Endothelial cell of umbilical vein (primary cell): ENCODE data around the gene SLC25A21. TPM values are rescaled to one million over a fixed set of nuclear protein-coding genes. Genes with fewer than 3 reads are reported as not detected.

Experiments
- BruUV-seq: library from RNA; stranded (reverse); fragments of 400-500 nt; replicated peaks from 2 replicates; lab custom pipeline; 2021; lab: Mats Ljungman, UMichigan
- CTCF ChIA-PET: fragments of 300-600, 350-600 bp; sonication (Branson Sonifier 250); formaldehyde crosslinking; loops from one replicate; lab custom pipeline; 2021; ENCODE audit warnings: antibody characterized with exemption, inconsistent platforms; lab: Charles Lee
- POLR2A ChIA-PET: fragments of 300-600, 350-600 bp; sonication (Branson Sonifier 250); formaldehyde crosslinking; loops from one replicate; lab custom pipeline; 2021; ENCODE audit warnings: antibody characterized with exemption, inconsistent platforms; lab: Charles Lee
- DNase-seq: peaks from one replicate; pipeline ENCODE4 v3.0.0-alpha.2; 2011; ENCODE audit warnings: low read depth, low spot score
- FAIRE-seq: peaks from 2 replicates; lab custom pipeline; 2011; peaks lifted over from hg19 to GRCh38; lab: Jason Lieb, UNC
- H2AFZ ChIP-seq: 2 replicates; pipeline ENCODE4 v1.6.0; 2012; ENCODE audit warnings: low read depth, low read length, control low read depth, inconsistent platforms
- H3K27ac ChIP-seq: 2 replicates; pipeline ENCODE4 v1.5.1; 2011; ENCODE audit warnings: low read depth, mild to moderate bottlenecking, control low read depth, low read length, moderate library complexity; ENCODE audit not compliant: insufficient read depth
- H3K27me3 ChIP-seq, 2 experiments: 2 replicates each; pipeline versions ENCODE4 v1.6.0 to v1.6.1; 2011; ENCODE audit warnings: low read length in 2 of 2, mixed read lengths in 1 of 2; ENCODE audit not compliant: control insufficient read depth in 2 of 2, insufficient read depth in 2 of 2
- H3K36me3 ChIP-seq, 2 experiments: 2 replicates in 1 of 2; 3 replicates in 1 of 2; pipeline ENCODE4 v1.5.1; 2011; ENCODE audit warnings: low read length in 2 of 2, mild to moderate bottlenecking in 1 of 2, moderate library complexity in 1 of 2; ENCODE audit not compliant: control insufficient read depth in 2 of 2, insufficient read depth in 2 of 2; ENCODE audit errors: extremely low read depth in 1 of 2
- H3K4me1 ChIP-seq: 3 replicates; pipeline ENCODE4 v1.5.1; 2011; ENCODE audit warnings: mild to moderate bottlenecking, low read length; ENCODE audit not compliant: control insufficient read depth, insufficient read depth; ENCODE audit errors: extremely low read depth
- H3K4me2 ChIP-seq: 2 replicates; pipeline ENCODE4 v1.6.1; 2011; ENCODE audit warnings: low read length, control low read depth, mixed read lengths; ENCODE audit not compliant: insufficient read depth
- H3K4me3 ChIP-seq, 3 experiments: fragments of 200-600 bp in 1 of 3; sonication (generic), shearing (Covaris generic) in 1 of 3; replicated peaks in 1 of 3; 2 replicates each; pipeline ENCODE4 v1.5.1; 2011 to 2016; ENCODE audit warnings: control low read depth in 3 of 3, low read length in 3 of 3, mild to moderate bottlenecking in 2 of 3, inconsistent platforms in 1 of 3, low read depth in 1 of 3, moderate library complexity in 1 of 3; ENCODE audit not compliant: insufficient read depth in 1 of 3
- H3K79me2 ChIP-seq: 2 replicates; pipeline ENCODE4 v1.6.0; 2012; ENCODE audit warnings: low read length, inconsistent platforms; ENCODE audit not compliant: control insufficient read depth, insufficient read depth
- H3K9ac ChIP-seq: replicated peaks from 2 replicates; pipeline ENCODE3; 2011; ENCODE audit warnings: low read length, control low read depth; ENCODE audit not compliant: insufficient read depth; ENCODE audit errors: extremely low read depth
- H3K9me1 ChIP-seq: replicated peaks from 3 replicates; pipeline ENCODE4 v1.6.0; 2011; ENCODE audit warnings: mild to moderate bottlenecking, low read length; ENCODE audit not compliant: control insufficient read depth, insufficient read depth; ENCODE audit errors: extremely low read depth
- H3K9me3 ChIP-seq: replicated peaks from 2 replicates; pipeline ENCODE4 v1.5.1; 2012; ENCODE audit warnings: low read length, inconsistent platforms; ENCODE audit not compliant: control insufficient read depth, insufficient read depth
- H4K20me1 ChIP-seq: replicated peaks from 2 replicates; pipeline ENCODE3; 2011; ENCODE audit warnings: mild to moderate bottlenecking, low read length; ENCODE audit not compliant: control insufficient read depth, insufficient read depth; ENCODE audit errors: extremely low read depth
- EZH2 ChIP-seq: IDR thresholded peaks from 2 replicates; pipeline ENCODE4 v1.6.1; 2012; ENCODE audit warnings: borderline replicate concordance, low read depth, mild to moderate bottlenecking, moderate library complexity, low read length, inconsistent platforms; ENCODE audit not compliant: severe bottlenecking
- FOS ChIP-seq: IDR thresholded peaks from 2 replicates; pipeline ENCODE4 v1.6.1; 2011; ENCODE audit warnings: mild to moderate bottlenecking, low read length, moderate library complexity, borderline replicate concordance; ENCODE audit not compliant: insufficient read depth
- GATA2 ChIP-seq: IDR thresholded peaks from 2 replicates; pipeline ENCODE4 v1.7.0; 2011; ENCODE audit warnings: low read depth, mild to moderate bottlenecking, moderate library complexity, mixed read lengths, low read length; ENCODE audit not compliant: insufficient read length, insufficient read depth
- JUN ChIP-seq: IDR thresholded peaks from 2 replicates; pipeline ENCODE4 v1.6.1; 2011; ENCODE audit warnings: borderline replicate concordance, low read depth; ENCODE audit not compliant: insufficient read length, insufficient read depth
- MYC ChIP-seq: IDR thresholded peaks from one replicate; pipeline ENCODE4 v1.6.1; 2011; ENCODE audit warnings: mild to moderate bottlenecking, low read depth, low read length
- POLR2A ChIP-seq: IDR thresholded peaks from 2 replicates; pipeline ENCODE4 v1.6.1; 2012; ENCODE audit warnings: low read depth, mild to moderate bottlenecking, control low read depth, low read length
- POLR2AphosphoS5 ChIP-seq: IDR thresholded peaks from 2 replicates; pipeline ENCODE4 v1.6.1; 2012; ENCODE audit warnings: low read depth, mild to moderate bottlenecking, control low read depth, low read length, moderate library complexity; ENCODE audit not compliant: insufficient read depth
- dilution Hi-C: fragments of 300-500 bp; cut with MboI; formaldehyde crosslinking; loops from one replicate; pipeline ENCODE4 v1.15.0; 2019; ENCODE audit warnings: low sequenced_read_pairs; ENCODE audit not compliant: extremely low pct_ligation_motif_present
- intact Hi-C: fragments of 100-400 bp; cut with micrococcal nuclease; formaldehyde crosslinking; loops from one replicate; pipeline ENCODE4 v1.10.0; 2022
- polyA plus RNA-seq, 4 experiments: library from polyadenylated mRNA; depleted of rRNA in 3 of 4; stranded (reverse) in 3 of 4; unstranded in 1 of 4; fragments of >200 nt; gene quantifications; 2 replicates each; pipeline versions ENCODE4 v1.2.1 to v1.2.3, GENCODE V29; 2011 to 2012; ENCODE audit warnings: missing spikeins in 1 of 4
- total RNA-seq: library from RNA; stranded (reverse); gene quantifications from 2 replicates; pipeline ENCODE4 v1.2.3, GENCODE V29; 2021
- TF ChIP-seq, protein P1 (sequence below): IDR thresholded peaks from 2 replicates; pipeline ENCODE4 v1.6.1; 2011; ENCODE audit not compliant: insufficient read depth, insufficient read length
- TF ChIP-seq, protein P2 (sequence below), 2 donors: IDR thresholded peaks; 1 replicate in 1 of 2; 2 replicates in 1 of 2; pipeline ENCODE4 v1.5.1; 2011; ENCODE audit warnings: low read length in 2 of 2, mild to moderate bottlenecking in 2 of 2, moderate library complexity in 2 of 2, control low read depth in 1 of 2, inconsistent platforms in 1 of 2, low read depth in 1 of 2; ENCODE audit not compliant: insufficient read depth in 1 of 2; ENCODE audit errors: extremely low read depth in 1 of 2

Gene SLC25A21
- total and polyA plus RNA-seq, 2 donors (not counting 3 experiments of a cell fraction or from before 2014, with no cell fraction given): 0.98 to 1.4 TPM

DNA sequence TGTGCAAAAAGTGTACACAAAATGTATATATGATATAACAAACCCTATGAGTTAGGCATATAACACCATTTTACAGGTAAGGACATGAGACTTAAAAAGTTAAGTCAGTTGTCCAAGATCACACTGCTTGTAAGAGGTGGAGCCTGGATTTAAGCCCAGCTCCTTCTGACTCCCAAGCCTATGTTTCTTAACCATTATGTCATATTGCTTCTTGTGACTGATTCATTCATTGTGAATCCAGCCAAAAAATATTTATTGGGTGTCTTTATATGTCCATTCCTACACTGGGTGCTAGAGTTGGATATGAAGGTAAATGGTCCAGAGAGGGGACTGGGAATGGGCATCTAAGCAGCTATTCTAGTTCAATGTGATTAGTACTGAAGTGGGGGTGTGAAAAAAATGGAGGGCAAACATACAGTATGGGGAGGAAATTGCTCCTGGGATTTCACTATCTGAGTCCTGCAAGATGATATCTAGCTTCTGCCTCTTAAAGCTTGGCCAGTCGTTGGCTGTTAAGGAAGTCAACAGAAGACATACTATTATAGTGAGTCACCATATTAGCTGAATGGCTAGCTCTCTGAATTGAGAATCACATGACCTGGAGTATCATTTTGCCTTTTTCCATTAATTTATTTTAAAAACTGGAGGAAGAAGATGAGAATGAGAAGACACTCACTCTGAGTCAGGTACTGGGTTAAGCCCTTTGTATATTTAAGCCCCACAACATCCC is 481.9 kb downstream of the SLC25A21 start:
- no peak for FAIRE-seq
- Histone ChIP-seq H3K4me2 (no peak overlapping the region), H3K9me3 (no peaks in the 10 kb centered on the region), H4K20me1 (no peaks in the 10 kb centered on the region), H3K27ac (no peak overlapping the region), H3K79me2 (no peaks in the 10 kb centered on the region), H3K9ac (no peak overlapping the region), H3K36me3 (no peaks in the 10 kb centered on the region), H3K4me1 (no peaks in the 10 kb centered on the region), H3K9me1 (no peaks in the 10 kb centered on the region), H3K4me3 (no peak overlapping the region), H2AFZ (no peak overlapping the region), H3K27me3 (no peaks in the 10 kb centered on the region)
- DNase-seq: no peak
- CTCF ChIA-PET: interaction anchor here (1.0 kb wide), 1 partner anchor 57 kb away, joined by 3 read pairs; no protein-coding TSS in a partner anchor
- no TSS peak for BruUV-seq
- intact Hi-C loops (no loop called here), dilution Hi-C loops (no loop called here)
- TF ChIP-seq EZH2 (peak; percentile 15), MYC (no peak)
- POLR2A ChIA-PET: no interaction called here

DNA sequence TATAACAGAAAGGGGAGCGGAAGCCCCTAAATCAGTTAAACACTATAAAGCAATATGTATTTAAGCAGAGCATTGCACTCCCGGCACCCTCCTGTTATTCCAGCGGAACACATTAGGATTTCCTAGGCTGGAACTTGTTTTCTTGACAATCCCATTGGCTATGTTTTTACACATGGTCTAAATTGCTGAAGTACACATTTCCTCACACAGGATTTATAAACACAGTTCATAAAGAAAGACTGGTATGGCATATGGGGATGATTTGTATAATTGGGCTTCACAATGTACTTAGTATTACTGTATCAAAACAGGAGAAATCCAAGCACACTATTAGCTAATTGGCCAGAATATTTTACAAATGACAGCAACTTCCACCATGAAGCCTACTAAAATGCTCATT is 487.5 kb downstream of the SLC25A21 start:
- H3K4me2 ChIP-seq: no peak overlapping the region
- FAIRE-seq (no peak), DNase-seq (no peak)
- TF ChIP-seq POLR2A: no peak
- TF ChIP-seq, protein P1, sequence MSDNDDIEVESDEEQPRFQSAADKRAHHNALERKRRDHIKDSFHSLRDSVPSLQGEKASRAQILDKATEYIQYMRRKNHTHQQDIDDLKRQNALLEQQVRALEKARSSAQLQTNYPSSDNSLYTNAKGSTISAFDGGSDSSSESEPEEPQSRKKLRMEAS: no peak
- TF ChIP-seq GATA2: no peak
- TF ChIP-seq FOS: no peak
- TF ChIP-seq MYC: no peak
- no peak for TF ChIP-seq EZH2
- no peak for TF ChIP-seq POLR2AphosphoS5
- TF ChIP-seq, protein P2, sequence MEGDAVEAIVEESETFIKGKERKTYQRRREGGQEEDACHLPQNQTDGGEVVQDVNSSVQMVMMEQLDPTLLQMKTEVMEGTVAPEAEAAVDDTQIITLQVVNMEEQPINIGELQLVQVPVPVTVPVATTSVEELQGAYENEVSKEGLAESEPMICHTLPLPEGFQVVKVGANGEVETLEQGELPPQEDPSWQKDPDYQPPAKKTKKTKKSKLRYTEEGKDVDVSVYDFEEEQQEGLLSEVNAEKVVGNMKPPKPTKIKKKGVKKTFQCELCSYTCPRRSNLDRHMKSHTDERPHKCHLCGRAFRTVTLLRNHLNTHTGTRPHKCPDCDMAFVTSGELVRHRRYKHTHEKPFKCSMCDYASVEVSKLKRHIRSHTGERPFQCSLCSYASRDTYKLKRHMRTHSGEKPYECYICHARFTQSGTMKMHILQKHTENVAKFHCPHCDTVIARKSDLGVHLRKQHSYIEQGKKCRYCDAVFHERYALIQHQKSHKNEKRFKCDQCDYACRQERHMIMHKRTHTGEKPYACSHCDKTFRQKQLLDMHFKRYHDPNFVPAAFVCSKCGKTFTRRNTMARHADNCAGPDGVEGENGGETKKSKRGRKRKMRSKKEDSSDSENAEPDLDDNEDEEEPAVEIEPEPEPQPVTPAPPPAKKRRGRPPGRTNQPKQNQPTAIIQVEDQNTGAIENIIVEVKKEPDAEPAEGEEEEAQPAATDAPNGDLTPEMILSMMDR (IDR thresholded peaks at IDR 0.05; ENCODE audit: extremely low read depth in 1 of 2, insufficient read depth in 1 of 2, low read depth in 1 of 2, low read length in 2 of 2): no peak
- TF ChIP-seq JUN: no peak
- H2AFZ ChIP-seq: no peak overlapping the region
- no peak overlapping the region for H3K9ac ChIP-seq
- no peaks in the 10 kb centered on the region for H4K20me1 ChIP-seq
- no peak overlapping the region for H3K4me3 ChIP-seq
- no peak overlapping the region for H3K27ac ChIP-seq
- intact Hi-C loops (no loop called here), dilution Hi-C loops (no loop called here)
- no peaks in the 10 kb centered on the region for H3K79me2 ChIP-seq
- H3K9me3 ChIP-seq: no peaks in the 10 kb centered on the region
- ChIA-PET POLR2A (no interaction called here), CTCF (no interaction called here)
- no peaks in the 10 kb centered on the region for H3K4me1 ChIP-seq
- no peaks in the 10 kb centered on the region for H3K27me3 ChIP-seq
- no peaks in the 10 kb centered on the region for H3K36me3 ChIP-seq
- no peaks in the 10 kb centered on the region for H3K9me1 ChIP-seq
- BruUV-seq: no TSS peak
